IMR-90 (cell line): Measurements from ENCODE around the gene LRCOL1. TPM values are rescaled to one million over a fixed set of nuclear protein-coding genes. Genes with fewer than 3 reads are reported as not detected.

ENCODE experiments used
- ATAC-seq: fragments of 200-7000 bp; cut with Tn5 transposase; 2 replicates; pipeline ENCODE4 v1.9.1; 2020; ENCODE audit warnings: low read depth, mild to moderate bottlenecking, moderate library complexity
- BruUV-seq: library from RNA; stranded (reverse); fragments of 400-500 nt; replicated peaks from 2 replicates; lab custom pipeline; 2021; lab: Mats Ljungman, UMichigan
- CTCF ChIA-PET: fragments of 300-600 bp; formaldehyde crosslinking; extraction: SDS; loops from one replicate; lab custom pipeline; 2021; ENCODE audit warnings: antibody characterized with exemption; lab: Yijun Ruan, JAX
- POLR2A ChIA-PET: fragments of 300-600 bp; sonication (Branson Sonifier 250); formaldehyde crosslinking; loops from one replicate; lab custom pipeline; 2022; ENCODE audit warnings: antibody characterized with exemption; ENCODE audit not compliant: unreplicated experiment; lab: Charles Lee
- DNase-seq: peaks from one replicate; pipeline ENCODE4 v3.0.0; 2013
- H2AFZ ChIP-seq: replicated peaks from 2 replicates; pipeline ENCODE3; 2013; ENCODE audit warnings: low read length, mild to moderate bottlenecking; ENCODE audit not compliant: poor library complexity
- H2AK5ac ChIP-seq: 2 replicates; pipeline ENCODE4 v1.6.1; 2013; ENCODE audit warnings: low read depth, low read length, inconsistent platforms
- H2AK9ac ChIP-seq: replicated peaks from 2 replicates; pipeline ENCODE3; 2013; ENCODE audit warnings: mild to moderate bottlenecking, low read depth, low read length, moderate library complexity; ENCODE audit not compliant: poor library complexity
- H2BK120ac ChIP-seq: 2 replicates; pipeline ENCODE4 v1.6.1; 2013; ENCODE audit warnings: low read depth, low read length, inconsistent platforms
- H2BK15ac ChIP-seq: 3 replicates; pipeline ENCODE4 v1.6.1; 2013; ENCODE audit warnings: low read depth, low read length, inconsistent platforms
- H2BK20ac ChIP-seq: 2 replicates; pipeline ENCODE4 v1.6.1; 2013; ENCODE audit warnings: low read depth, mild to moderate bottlenecking, inconsistent platforms, low read length, moderate library complexity
- H2BK5ac ChIP-seq: 2 replicates; pipeline ENCODE4 v1.6.1; 2013; ENCODE audit warnings: mild to moderate bottlenecking, low read depth, low read length, inconsistent platforms; ENCODE audit not compliant: poor library complexity, severe bottlenecking
- H3K14ac ChIP-seq: replicated peaks from 2 replicates; pipeline ENCODE4 v1.6.1; 2013; ENCODE audit warnings: low read depth, low read length, inconsistent platforms
- H3K18ac ChIP-seq: 2 replicates; pipeline ENCODE4 v1.6.1; 2013; ENCODE audit warnings: low read depth, low read length, control low read depth
- H3K23ac ChIP-seq: 2 replicates; pipeline ENCODE4 v1.6.1; 2013; ENCODE audit warnings: low read depth, low read length, inconsistent platforms
- H3K27ac ChIP-seq: 2 replicates; pipeline ENCODE4 v1.5.1; 2013; ENCODE audit warnings: mild to moderate bottlenecking, control low read depth, low read length; ENCODE audit not compliant: insufficient read depth
- H3K27me3 ChIP-seq: 2 replicates; pipeline ENCODE4 v1.6.1; 2013; ENCODE audit warnings: low read length; ENCODE audit not compliant: control insufficient read depth, insufficient read depth
- H3K36me3 ChIP-seq: 2 replicates; pipeline ENCODE4 v1.6.1; 2013; ENCODE audit warnings: low read length, mixed read lengths; ENCODE audit not compliant: control insufficient read depth, insufficient read depth
- H3K4ac ChIP-seq: 2 replicates; pipeline ENCODE4 v1.6.1; 2013; ENCODE audit warnings: low read depth, low read length, inconsistent platforms
- H3K4me1 ChIP-seq: 2 replicates; pipeline ENCODE4 v1.6.1; 2013; ENCODE audit warnings: low read length, mixed read lengths; ENCODE audit not compliant: control insufficient read depth, insufficient read depth
- H3K4me2 ChIP-seq: 2 replicates; pipeline ENCODE4 v1.6.1; 2013; ENCODE audit warnings: low read depth, mild to moderate bottlenecking, control low read depth, low read length, moderate library complexity
- H3K4me3 ChIP-seq: 2 replicates; pipeline ENCODE4 v1.5.1; 2013; ENCODE audit warnings: low read depth, mild to moderate bottlenecking, control low read depth, low read length, moderate library complexity; ENCODE audit not compliant: insufficient read depth
- H3K56ac ChIP-seq: 2 replicates; pipeline ENCODE4 v1.6.1; 2013; ENCODE audit warnings: low read length, inconsistent platforms; ENCODE audit not compliant: insufficient read depth; ENCODE audit errors: extremely low read depth
- H3K79me1 ChIP-seq, 2 experiments: 2 replicates each; pipeline ENCODE4 v1.6.1; 2013; ENCODE audit warnings: low read length in 2 of 2, inconsistent platforms in 1 of 2, low read depth in 1 of 2
- H3K9ac ChIP-seq: 2 replicates; pipeline ENCODE4 v1.6.1; 2013; ENCODE audit warnings: low read depth, low read length, control low read depth
- H3K9me1 ChIP-seq: 2 replicates; pipeline ENCODE4 v1.6.1; 2013; ENCODE audit warnings: low read length, inconsistent platforms; ENCODE audit not compliant: insufficient read depth
- H3K9me3 ChIP-seq: 2 replicates; pipeline ENCODE4 v1.6.1; 2013; ENCODE audit warnings: low read length; ENCODE audit not compliant: control insufficient read depth, insufficient read depth
- H4K20me1 ChIP-seq: 2 replicates; pipeline ENCODE4 v1.6.1; 2013; ENCODE audit warnings: low read length, inconsistent platforms; ENCODE audit not compliant: insufficient read depth
- H4K5ac ChIP-seq: 2 replicates; pipeline ENCODE4 v1.6.1; 2013; ENCODE audit warnings: mild to moderate bottlenecking, low read depth, low read length, control low read depth
- H4K8ac ChIP-seq, 2 experiments: 2 replicates each; pipeline ENCODE4 v1.6.1; 2013; ENCODE audit warnings: low read depth in 2 of 2, low read length in 2 of 2, control low read depth in 1 of 2, inconsistent platforms in 1 of 2
- H4K91ac ChIP-seq: 2 replicates; pipeline ENCODE4 v1.6.1; 2013; ENCODE audit warnings: low read depth, low read length, inconsistent platforms; ENCODE audit not compliant: insufficient read depth
- BHLHE40 ChIP-seq: fragments of 150-350 bp; IDR thresholded peaks from 2 replicates; pipeline ENCODE4 v1.6.1; 2016; ENCODE audit warnings: mild to moderate bottlenecking, low read depth, low read length
- CEBPB ChIP-seq: IDR thresholded peaks from 2 replicates; pipeline ENCODE4 v1.6.1; 2012; ENCODE audit warnings: low read depth, low read length, improper control_type of control experiment
- CHD1 ChIP-seq: IDR thresholded peaks from 2 replicates; pipeline ENCODE4 v1.6.1; 2012; ENCODE audit warnings: low read depth, low read length, improper control_type of control experiment
- CTCF ChIP-seq: conservative IDR thresholded peaks from 2 replicates; pipeline ENCODE4 v1.5.1; 2012; ENCODE audit warnings: mild to moderate bottlenecking, low read depth, low read length, improper control_type of control experiment
- ELK1 ChIP-seq: fragments of 150-350 bp; IDR thresholded peaks from 2 replicates; pipeline ENCODE4 v1.6.1; 2016; ENCODE audit warnings: low read depth, mild to moderate bottlenecking, low read length, moderate library complexity, borderline replicate concordance
- FOS ChIP-seq: fragments of 150-350 bp; IDR thresholded peaks from 2 replicates; pipeline ENCODE4 v1.6.1; 2016; ENCODE audit warnings: low read depth, low read length
- MAFK ChIP-seq: IDR thresholded peaks from 2 replicates; pipeline ENCODE4 v1.6.1; 2012; ENCODE audit warnings: low read depth, low read length, improper control_type of control experiment
- MAZ ChIP-seq: IDR thresholded peaks from 2 replicates; pipeline ENCODE4 v1.6.1; 2012; ENCODE audit warnings: low read depth, mild to moderate bottlenecking, low read length, improper control_type of control experiment, moderate library complexity, borderline replicate concordance
- MXI1 ChIP-seq: IDR thresholded peaks from 2 replicates; pipeline ENCODE4 v1.6.1; 2012; ENCODE audit warnings: low read depth, mild to moderate bottlenecking, low read length, moderate library complexity, borderline replicate concordance
- NFE2L2 ChIP-seq: fragments of 150-350 bp; IDR thresholded peaks from 2 replicates; pipeline ENCODE4 v1.6.1; 2016; ENCODE audit warnings: low read depth, mild to moderate bottlenecking, low read length
- POLR2A ChIP-seq: IDR thresholded peaks from 2 replicates; pipeline ENCODE4 v1.6.1; 2012; ENCODE audit warnings: mild to moderate bottlenecking, low read depth, low read length
- RAD21 ChIP-seq: IDR thresholded peaks from 2 replicates; pipeline ENCODE4 v1.6.1; 2012; ENCODE audit warnings: low read length, improper control_type of control experiment
- RCOR1 ChIP-seq: IDR thresholded peaks from 2 replicates; pipeline ENCODE4 v1.6.1; 2012; ENCODE audit warnings: mild to moderate bottlenecking, low read length, improper control_type of control experiment; ENCODE audit not compliant: insufficient replicate concordance
- RFX5 ChIP-seq: IDR thresholded peaks from 2 replicates; pipeline ENCODE4 v1.8.0; 2012; ENCODE audit warnings: low read depth, mild to moderate bottlenecking, low read length, moderate library complexity
- SMC3 ChIP-seq: fragments of 150-350 bp; IDR thresholded peaks from 2 replicates; pipeline ENCODE4 v1.6.1; 2016; ENCODE audit warnings: low read depth, mild to moderate bottlenecking, antibody characterized with exemption, low read length, moderate library complexity
- USF2 ChIP-seq: fragments of 150-350 bp; IDR thresholded peaks from 2 replicates; pipeline ENCODE4 v1.6.1; 2017; ENCODE audit warnings: mild to moderate bottlenecking, antibody characterized with exemption, low read length, low read depth
- WGBS, 2 experiments: methylation state at CpG; one replicate each; pipeline versions ENCODE4 v1.1.5 to v1.1.7; 2013; ENCODE audit warnings: missing lambda C conversion rate in 2 of 2; ENCODE audit not compliant: insufficient read length in 1 of 2; ENCODE audit errors: extremely low coverage in 2 of 2; 5-methylcytosine and 5-hydroxymethylcytosine counted together
- dilution Hi-C: fragments of 300-500 bp; cut with HindIII; formaldehyde crosslinking; loops from one replicate; pipeline ENCODE4 v1.14.3; 2018; ENCODE audit warnings: low sequenced_read_pairs; ENCODE audit not compliant: unreplicated experiment
- in situ Hi-C: fragments of 300-500 bp; cut with MboI; formaldehyde crosslinking; loops from 3 replicates; pipeline ENCODE4 v1.14.3; 2019; ENCODE audit warnings: low sequenced_read_pairs, inconsistent platforms, mixed read lengths
- intact Hi-C: fragments of 100-400 bp; cut with micrococcal nuclease; formaldehyde crosslinking; loops from 2 replicates; pipeline ENCODE4 v1.10.0; 2022
- polyA plus RNA-seq, 3 experiments: library from polyadenylated mRNA; depleted of rRNA; stranded (reverse); fragments of >200 nt; gene quantifications; 2 replicates each; pipeline ENCODE4 v1.2.3, GENCODE V29; 2012; ENCODE audit warnings: low replicate concordance in 1 of 3
- total RNA-seq: library from RNA; depleted of rRNA; stranded (reverse); fragments of >200 nt; gene quantifications from 2 replicates; pipeline ENCODE4 v1.2.3, GENCODE V29; 2012

LRCOL1 gene
- total and polyA plus RNA-seq, 2 of the 4 experiments (the other 2 are of a cell fraction): 1.0 TPM; not detected in 1

- Histone ChIP-seq H3K27me3 (no peaks in the 10 kb centered on the region), H3K14ac (no peak overlapping the region), H3K4me2 (no peak overlapping the region), H3K9me3 (no peaks in the 10 kb centered on the region), H2BK5ac (no peak overlapping the region), H3K4me1 (no peaks in the 10 kb centered on the region; the same call in 1 of the 2 replicates), H3K9ac (no peak overlapping the region), H4K91ac (no peak overlapping the region), H4K5ac (no peak overlapping the region), H3K27ac (no peak overlapping the region), H2BK20ac (no peak overlapping the region), H3K18ac (no peak overlapping the region), H3K9me1 (no peaks in the 10 kb centered on the region), H2AK5ac (no peak overlapping the region), H3K79me1 (peaks cover 0 to 8% of the 10 kb centered on the region in 2 experiments; a peak in 1 of 4 replicates), H2BK15ac (no peak overlapping the region), H4K20me1 (peaks cover 9% of the 10 kb centered on the region), H3K56ac (no peak overlapping the region), H3K4ac (no peak overlapping the region), H3K23ac (no peak overlapping the region), H2BK120ac (no peak overlapping the region), H3K4me3 (no peak overlapping the region), H4K8ac (no peak overlapping the region), H2AK9ac (no peak overlapping the region), H2AFZ (no peak overlapping the region), H3K36me3 (no peaks in the 10 kb centered on the region)
- DNase-seq (no peak), ATAC-seq (no peak)
- intact Hi-C loops: no loop called here
- TF ChIP-seq RCOR1 (no peak), CHD1 (no peak), RAD21 (no peak), USF2 (no peak), RFX5 (no peak), POLR2A (no peak), ELK1 (no peak), MAZ (no peak), MXI1 (no peak), CTCF (no peak), SMC3 (no peak), CEBPB (no peak), MAFK (no peak), NFE2L2 (no peak), FOS (no peak), BHLHE40 (no peak)
- ChIA-PET POLR2A (no interaction called here), CTCF (no interaction called here)
- BruUV-seq: no TSS peak
- dilution Hi-C loops: no loop called here
- WGBS, 2 experiments: 80% methylated on average over 1 of the region's 17 CpGs; no CpG with 5 or more reads in 1 of the 2 experiments
- in situ Hi-C loops: no loop called here
These were observed 53.6 kb downstream of the LRCOL1 start for GRCh38 chr12:132556801-132557200.
